Mucosa of stomach (tissue), 1 donor: ENCODE data around the gene COL6A1.

ENCODE experiments used
- H3K27me3 ChIP-seq: one replicate; pipeline ENCODE4 v1.7.0; 2013; ENCODE audit warnings: mild to moderate bottlenecking, low read length; ENCODE audit not compliant: control insufficient read depth, insufficient read depth
- H3K36me3 ChIP-seq: one replicate; pipeline ENCODE4 v1.7.0; 2013; ENCODE audit warnings: low read length; ENCODE audit not compliant: control insufficient read depth, insufficient read depth
- H3K4me1 ChIP-seq: one replicate; pipeline ENCODE4 v1.7.0; 2013; ENCODE audit warnings: mild to moderate bottlenecking, low read length; ENCODE audit not compliant: control insufficient read depth, insufficient read depth
- H3K4me3 ChIP-seq: one replicate; pipeline ENCODE4 v1.7.0; 2013; ENCODE audit warnings: low read length
- H3K9ac ChIP-seq: one replicate; pipeline ENCODE4 v1.7.0; 2013; ENCODE audit warnings: mild to moderate bottlenecking, low read length, moderate library complexity
- H3K9me3 ChIP-seq: one replicate; pipeline ENCODE4 v1.7.0; 2013; ENCODE audit warnings: mild to moderate bottlenecking, low read length, moderate library complexity; ENCODE audit not compliant: control insufficient read depth
- donor health status: Pancreatic carcinoma.

COL6A1 gene

DNA sequence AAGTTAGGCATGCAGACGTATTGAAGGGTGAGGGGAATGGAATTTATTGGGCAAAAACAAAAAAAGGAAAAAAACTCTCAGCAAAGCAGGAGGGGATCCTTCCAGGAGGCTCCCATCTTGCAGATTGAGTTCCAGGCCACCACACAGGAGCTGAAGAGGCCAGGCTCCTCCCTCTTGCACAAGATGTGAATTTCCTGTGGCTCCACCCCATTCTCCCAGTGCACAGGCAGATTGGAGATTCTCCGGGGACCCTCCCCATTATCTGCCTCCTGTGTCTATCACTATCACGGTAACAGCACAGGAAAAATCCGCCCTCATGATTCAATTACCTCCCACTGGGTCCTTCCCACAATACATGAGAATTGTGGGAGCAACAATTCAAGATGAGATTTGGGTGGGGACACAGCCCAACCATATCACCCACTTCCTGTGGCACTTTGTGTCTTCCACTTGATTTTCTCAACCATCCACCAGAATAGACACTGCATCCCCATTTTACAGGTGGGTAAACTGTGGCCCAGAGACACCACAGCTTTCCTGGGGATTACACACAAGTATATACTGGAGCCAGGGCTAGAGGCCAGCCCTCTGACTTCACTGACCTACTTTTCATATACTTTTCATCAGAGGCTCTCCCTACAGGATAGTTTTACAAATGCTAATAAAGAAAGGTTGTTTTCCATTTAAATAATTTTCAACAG, 18.9 kb upstream of the COL6A1 start:
- Histone ChIP-seq H3K9me3 (no peaks in the 10 kb centered on the region), H3K4me3 (no peak overlapping the region), H3K9ac (no peak overlapping the region), H3K36me3 (no peaks in the 10 kb centered on the region), H3K4me1 (no peaks in the 10 kb centered on the region), H3K27me3 (no peaks in the 10 kb centered on the region)

DNA sequence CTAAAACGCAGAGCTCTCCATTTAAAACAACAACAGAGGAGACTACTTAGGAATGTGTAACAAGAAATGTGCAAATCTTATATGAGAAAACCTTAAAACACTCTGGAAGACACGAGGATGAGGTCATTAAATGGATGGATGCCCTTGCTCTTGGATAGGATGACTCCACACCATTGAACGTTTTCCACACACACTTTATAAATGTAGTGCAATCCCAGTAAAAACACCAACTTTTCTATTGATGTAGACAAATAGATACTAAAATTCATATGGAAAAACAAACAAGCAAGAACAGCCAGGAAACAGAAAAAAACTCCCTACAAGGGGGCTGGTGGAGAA, 18.4 kb upstream of the COL6A1 start:
- no peaks in the 10 kb centered on the region for H3K9me3 ChIP-seq
- no peak overlapping the region for H3K9ac ChIP-seq
- no peaks in the 10 kb centered on the region for H3K27me3 ChIP-seq
- H3K36me3 ChIP-seq = no peaks in the 10 kb centered on the region
- no peaks in the 10 kb centered on the region for H3K4me1 ChIP-seq
- no peak overlapping the region for H3K4me3 ChIP-seq

DNA sequence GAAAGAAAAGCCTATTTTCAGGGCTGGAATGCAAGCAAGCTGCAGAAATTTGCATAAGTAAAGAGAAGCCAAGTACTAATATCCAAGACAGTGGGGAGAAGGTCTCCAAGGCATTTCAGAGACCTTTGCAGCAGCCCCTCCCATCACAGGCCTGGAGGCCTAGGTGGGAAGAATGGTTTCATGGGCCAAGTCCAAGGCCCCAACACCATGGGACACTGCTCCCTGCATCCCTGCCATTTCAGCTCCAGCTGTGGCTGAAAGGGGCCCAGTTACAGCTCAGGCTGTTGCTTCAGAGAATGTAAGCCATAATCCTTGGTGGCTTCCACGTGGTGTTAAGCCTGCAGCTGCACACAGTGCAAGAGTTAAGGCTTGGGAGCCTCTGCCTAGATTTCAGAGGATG, 16.9 kb upstream of the COL6A1 start:
- no peaks in the 10 kb centered on the region for H3K27me3 ChIP-seq
- H3K9me3 ChIP-seq = no peaks in the 10 kb centered on the region
- H3K36me3 ChIP-seq = no peaks in the 10 kb centered on the region
- no peak overlapping the region for H3K4me3 ChIP-seq
- no peak overlapping the region for H3K9ac ChIP-seq
- no peaks in the 10 kb centered on the region for H3K4me1 ChIP-seq

DNA sequence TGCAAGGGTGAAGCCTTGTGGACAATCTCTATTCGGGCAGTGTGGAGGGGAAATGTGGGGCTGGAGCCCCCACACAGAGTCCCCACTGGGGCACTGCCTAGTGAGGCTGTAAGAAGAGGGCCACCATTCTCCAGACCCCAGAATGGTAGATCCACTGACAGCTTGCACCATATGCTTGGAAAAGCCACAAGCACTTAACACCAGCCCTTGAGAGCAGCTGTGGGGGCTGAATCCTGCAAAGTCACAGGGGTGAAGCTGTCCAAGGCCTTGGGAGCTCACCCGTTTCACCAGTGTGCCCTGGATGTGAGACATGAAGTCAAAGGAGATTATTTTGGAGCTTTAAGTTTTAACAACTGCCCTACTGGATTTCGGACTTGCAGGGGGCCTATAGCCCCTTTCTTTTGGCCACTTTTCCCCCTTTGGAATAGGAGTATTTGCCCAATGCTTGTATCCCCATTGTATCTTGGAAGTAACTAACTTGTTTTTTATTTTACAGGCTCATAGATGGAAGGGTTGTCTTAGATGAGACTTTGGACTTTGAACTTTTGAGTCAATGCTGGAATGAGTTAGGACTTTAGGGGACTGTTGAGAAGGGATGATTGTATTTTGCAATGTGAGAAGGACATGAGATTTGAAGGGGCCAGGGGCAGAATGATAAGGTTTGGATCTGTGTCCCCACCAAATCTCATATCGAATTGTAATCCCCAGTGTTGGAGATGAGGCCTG, 16.3 kb upstream of the COL6A1 start:
- Histone ChIP-seq H3K4me1 (no peaks in the 10 kb centered on the region), H3K4me3 (no peak overlapping the region), H3K36me3 (no peaks in the 10 kb centered on the region), H3K27me3 (peaks cover 2% of the 10 kb centered on the region), H3K9me3 (no peaks in the 10 kb centered on the region), H3K9ac (no peak overlapping the region)

DNA sequence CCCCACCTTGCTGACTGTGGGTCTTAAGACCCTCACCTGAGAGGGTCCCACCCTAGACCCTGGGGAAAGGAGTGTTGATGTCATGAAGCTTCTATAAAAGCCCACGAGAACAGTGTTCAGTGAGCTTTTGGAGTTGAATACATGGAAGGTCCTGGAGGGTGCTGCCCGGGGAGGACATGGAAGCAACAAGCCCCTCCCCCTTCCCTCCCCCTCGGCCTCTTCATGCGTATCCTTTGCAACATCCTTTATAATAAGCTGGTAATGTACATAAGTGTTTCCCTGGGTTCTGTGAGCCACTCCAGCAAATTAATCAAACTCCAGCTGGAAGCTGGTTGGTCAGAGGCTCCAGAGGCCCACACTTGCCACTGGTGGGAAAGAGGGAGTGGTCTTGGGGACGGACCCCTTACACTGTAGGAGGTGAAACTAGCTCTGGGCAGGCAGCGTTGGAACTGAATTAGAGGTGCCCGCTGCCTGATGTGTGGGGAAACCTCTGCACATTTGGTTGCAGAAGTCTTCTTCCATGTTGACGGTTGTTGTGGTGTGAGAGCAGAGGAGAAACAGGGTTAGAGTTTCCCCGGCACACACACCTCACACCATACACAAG, 14.7 kb upstream of the COL6A1 start:
- Histone ChIP-seq H3K4me3 (no peak overlapping the region), H3K9ac (no peak overlapping the region), H3K4me1 (peaks cover under 1% of the 10 kb centered on the region), H3K27me3 (peaks cover 3% of the 10 kb centered on the region), H3K36me3 (no peaks in the 10 kb centered on the region), H3K9me3 (no peaks in the 10 kb centered on the region)

DNA sequence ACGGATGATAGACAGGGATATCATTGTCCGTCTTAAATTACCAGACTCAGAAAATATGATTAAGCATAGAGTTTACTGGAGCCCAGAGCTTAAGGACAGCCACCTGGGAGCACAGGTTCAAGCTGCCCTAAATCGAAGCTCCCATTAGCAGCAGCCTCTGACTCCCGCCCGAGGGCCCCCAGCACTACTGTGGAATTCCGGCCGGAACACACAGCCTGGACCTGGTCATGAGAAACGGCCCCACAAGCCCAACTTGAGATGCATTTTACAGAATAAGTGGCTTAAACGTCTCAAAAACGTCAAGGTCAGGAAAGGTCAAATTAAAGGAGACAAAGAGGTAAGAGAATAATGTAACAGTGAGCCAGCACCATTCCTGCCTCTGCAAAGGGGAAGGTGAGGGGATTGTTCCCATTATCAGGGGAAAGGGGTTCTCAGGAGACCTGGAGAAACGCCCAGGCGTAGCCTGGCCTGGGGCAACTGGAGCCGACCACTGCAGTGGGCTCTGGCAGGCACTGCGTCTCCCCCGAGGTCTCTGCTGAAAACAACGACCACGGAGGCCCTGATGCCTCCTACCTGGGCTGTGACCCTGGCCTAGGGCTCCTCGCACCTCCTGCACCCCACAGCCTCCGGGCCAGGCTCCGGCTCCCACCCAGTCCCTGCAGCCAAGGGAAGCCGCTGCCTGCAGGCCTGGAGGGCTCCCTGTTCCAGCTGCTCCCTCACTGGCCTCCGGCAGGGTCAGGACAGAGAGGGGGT, 11.5 kb upstream of the COL6A1 start:
- Histone ChIP-seq H3K9me3 (no peaks in the 10 kb centered on the region), H3K27me3 (peaks cover 35% of the 10 kb centered on the region), H3K9ac (peak overlapping the region; percentile 15), H3K4me3 (no peak overlapping the region), H3K36me3 (no peaks in the 10 kb centered on the region), H3K4me1 (peaks cover 30% of the 10 kb centered on the region)

DNA sequence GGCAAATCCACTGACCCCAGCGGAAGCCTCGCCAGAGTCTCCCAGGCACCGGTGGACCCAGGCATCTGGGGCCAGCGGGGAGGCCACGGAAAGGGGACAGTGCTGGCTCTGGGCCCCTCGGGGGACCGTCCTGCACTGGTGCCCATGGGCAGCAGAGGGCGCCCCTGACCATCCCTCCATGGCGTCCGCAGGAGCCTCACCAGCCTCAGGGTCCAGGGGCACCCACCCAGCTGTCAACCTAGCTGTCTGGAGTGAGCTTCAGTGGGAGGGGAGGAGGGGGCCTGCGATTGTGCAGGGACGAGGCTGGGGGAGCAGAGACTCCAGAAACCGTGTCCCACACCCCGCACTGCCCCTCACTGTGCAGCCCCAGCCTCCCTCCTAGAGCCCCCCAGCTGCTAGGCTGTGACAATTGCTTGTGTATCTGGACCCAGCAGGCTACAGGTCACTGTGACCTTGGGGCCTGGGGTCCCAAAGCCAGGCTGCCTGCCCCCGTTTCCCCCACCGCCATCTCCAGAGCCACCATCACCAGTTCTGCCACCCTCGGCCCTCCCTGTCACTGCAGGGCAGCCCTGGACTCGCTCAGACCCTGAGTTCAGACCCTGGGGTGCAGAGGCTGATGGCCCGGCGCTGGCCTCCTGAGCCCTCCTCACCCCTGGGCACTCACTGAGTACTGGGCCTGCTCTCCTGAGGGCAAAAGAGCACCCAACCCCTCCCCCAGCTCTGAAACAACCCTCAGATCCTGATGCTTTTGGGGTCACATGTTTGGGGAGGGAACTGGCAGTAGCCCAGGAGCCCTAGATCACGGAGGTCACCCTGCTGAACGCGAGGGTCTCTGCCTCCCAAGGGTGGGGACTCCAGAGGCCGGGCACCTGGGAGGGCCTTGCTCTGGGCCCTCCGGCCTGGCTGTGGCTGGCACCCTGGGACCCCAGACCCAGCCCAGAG, 10.6 kb upstream of the COL6A1 start:
- H3K36me3 ChIP-seq = no peaks in the 10 kb centered on the region
- H3K27me3 ChIP-seq = peaks cover 38% of the 10 kb centered on the region
- H3K9ac ChIP-seq = peak overlapping the region; percentile 15
- H3K9me3 ChIP-seq = no peaks in the 10 kb centered on the region
- no peak overlapping the region for H3K4me3 ChIP-seq
- H3K4me1 ChIP-seq = peaks cover 31% of the 10 kb centered on the region

DNA sequence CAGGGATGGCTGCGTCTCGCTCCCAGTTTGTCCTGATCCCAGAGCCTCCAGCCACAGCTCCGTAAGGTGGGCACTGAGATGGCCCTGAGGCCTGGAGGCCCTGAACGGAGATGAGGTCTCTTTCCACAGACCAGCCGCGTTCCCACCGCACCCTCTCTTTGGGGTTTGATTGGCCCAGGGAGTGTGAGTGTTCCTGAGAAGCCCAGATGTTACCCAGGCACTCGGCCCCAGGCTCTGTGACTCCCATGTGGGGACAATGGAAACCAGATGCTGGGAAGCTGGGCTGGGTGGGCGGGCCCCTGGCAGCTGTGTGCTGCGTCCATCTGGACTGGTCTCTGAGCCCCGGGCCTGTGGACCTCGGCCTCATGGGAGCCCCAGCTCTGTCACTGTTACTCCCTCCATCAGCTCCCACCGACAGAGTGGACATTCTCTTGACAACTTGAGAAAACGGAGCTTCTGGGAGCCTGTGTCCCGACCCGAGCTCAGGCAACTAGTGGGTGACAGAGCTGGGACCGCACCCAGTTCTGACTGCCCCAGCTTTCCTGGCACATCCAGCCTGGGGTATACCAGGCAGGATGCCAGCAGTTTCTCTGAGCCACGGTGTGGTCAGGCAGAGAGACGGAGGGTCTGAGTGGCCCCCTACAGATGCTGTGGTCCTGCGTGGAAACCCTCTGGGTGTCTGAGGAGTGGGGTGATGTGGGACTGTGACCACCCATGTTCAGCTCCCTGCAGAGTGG, 9.8 kb upstream of the COL6A1 start:
- Histone ChIP-seq H3K4me3 (no peak overlapping the region), H3K36me3 (no peaks in the 10 kb centered on the region), H3K4me1 (peaks cover 31% of the 10 kb centered on the region), H3K9me3 (no peaks in the 10 kb centered on the region), H3K27me3 (peaks cover 41% of the 10 kb centered on the region), H3K9ac (no peak overlapping the region)

DNA sequence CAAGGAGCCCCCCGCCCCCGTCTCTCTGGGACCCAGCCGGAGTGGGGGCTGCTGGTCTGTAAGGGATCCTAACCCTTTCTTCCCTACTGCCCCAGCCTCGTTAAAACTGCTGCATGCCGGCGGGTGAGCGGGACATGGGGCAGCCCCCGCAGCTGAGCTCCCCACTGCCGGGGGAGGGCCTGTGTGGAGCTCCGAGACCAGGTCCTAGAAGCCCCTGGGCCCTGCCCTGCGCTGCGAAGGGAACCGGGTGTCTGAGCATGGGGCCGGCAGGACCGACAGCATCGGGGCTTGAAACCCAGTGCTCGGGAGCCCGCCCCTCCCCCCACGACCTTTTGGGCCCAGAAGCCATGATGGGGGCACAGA, 9.2 kb upstream of the COL6A1 start:
- Histone ChIP-seq H3K36me3 (no peaks in the 10 kb centered on the region), H3K4me3 (no peak overlapping the region), H3K9ac (no peak overlapping the region), H3K27me3 (peaks cover 42% of the 10 kb centered on the region), H3K9me3 (no peaks in the 10 kb centered on the region), H3K4me1 (peaks cover 31% of the 10 kb centered on the region)

DNA sequence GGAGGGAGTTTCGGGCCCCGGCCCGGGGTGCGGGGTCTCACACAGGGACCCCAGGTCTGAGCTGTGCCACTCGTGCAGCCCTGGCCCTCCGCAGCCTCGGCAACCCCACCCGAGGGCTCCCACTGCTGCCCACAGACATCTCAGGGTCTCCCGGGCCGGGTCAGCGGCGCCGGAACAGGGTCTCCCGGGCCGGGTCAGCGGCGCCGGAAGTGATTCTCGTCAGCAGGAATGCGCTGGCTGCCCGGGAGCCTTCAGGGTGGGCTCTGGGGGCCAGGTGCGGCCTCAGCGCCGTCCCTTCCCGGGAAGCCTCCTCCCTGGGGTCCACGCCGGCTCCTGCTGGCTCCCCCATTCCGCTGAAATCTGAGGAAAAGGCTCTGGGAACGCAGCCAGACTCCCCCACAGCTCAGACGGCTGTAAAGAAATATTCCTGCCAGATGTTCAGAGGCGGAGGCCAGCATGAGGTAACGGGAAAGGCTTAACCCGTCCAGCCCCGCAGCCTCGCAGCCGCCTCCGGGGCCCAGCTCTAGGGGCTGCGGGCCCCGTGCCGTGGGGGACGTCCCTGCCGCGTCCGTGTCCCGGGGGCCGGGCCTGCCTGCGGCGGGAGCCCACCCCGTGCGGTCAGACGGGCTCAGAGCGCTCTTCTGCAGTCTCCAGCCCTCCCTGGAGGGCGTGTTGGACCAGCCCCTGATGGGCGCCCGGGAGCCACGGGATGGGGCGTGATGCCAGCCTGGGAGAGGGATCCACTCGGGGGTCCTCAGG, 8.7 kb upstream of the COL6A1 start:
- Histone ChIP-seq H3K4me1 (peaks cover 31% of the 10 kb centered on the region), H3K27me3 (peaks cover 42% of the 10 kb centered on the region), H3K4me3 (no peak overlapping the region), H3K9ac (peak overlapping the region; percentile 68), H3K9me3 (no peaks in the 10 kb centered on the region), H3K36me3 (no peaks in the 10 kb centered on the region)
